K562 (cell line): ENCODE measurements around the gene JPT1. TPM values are rescaled to one million over a fixed set of nuclear protein-coding genes. Genes with fewer than 3 reads are reported as not detected.

Experiments used
- BRF1 ChIP-seq: IDR thresholded peaks from 3 replicates; pipeline ENCODE4 v1.6.1; 2011; ENCODE audit warnings: borderline replicate concordance, mild to moderate bottlenecking; ENCODE audit not compliant: insufficient read length; ENCODE audit errors: extremely low read depth
- CHD2 ChIP-seq: IDR thresholded peaks from 2 replicates; pipeline ENCODE4 v1.6.1; 2011; ENCODE audit warnings: low read depth, low read length
- EGR1 ChIP-seq: fragments of 450-650 bp; conservative IDR thresholded peaks from 2 replicates; pipeline ENCODE4 v1.6.1; 2017; ENCODE audit warnings: mild to moderate bottlenecking
- EP300 ChIP-seq: IDR thresholded peaks from 2 replicates; pipeline ENCODE4 v1.6.1; 2012; ENCODE audit warnings: low read length, improper control_type of control experiment
- FOXP4 ChIP-seq: sonication (generic); formaldehyde crosslinking; IDR thresholded peaks from 2 replicates; pipeline ENCODE4 v1.8.0; 2022; ENCODE audit warnings: mild to moderate bottlenecking, missing genetic modification reagents, borderline replicate concordance
- GABPA ChIP-seq: fragments of 200-800 bp; sonication (Bioruptor generic); conservative IDR thresholded peaks from 2 replicates; pipeline ENCODE4 v1.6.1; 2016; ENCODE audit warnings: low read depth, missing genetic modification characterization, missing compliant biosample characterization
- HDAC3 ChIP-seq: fragments of 450-650 bp; IDR thresholded peaks from 2 replicates; pipeline ENCODE4 v1.6.1; 2018; ENCODE audit warnings: borderline replicate concordance, mild to moderate bottlenecking, moderate library complexity; ENCODE audit not compliant: partially characterized antibody
- KDM5B ChIP-seq: fragments of 200-600 bp; sonication (generic); IDR thresholded peaks from 2 replicates; pipeline ENCODE4 v1.6.1; 2012; ENCODE audit warnings: low read depth, mild to moderate bottlenecking, moderate library complexity, low read length, control low read depth, inconsistent platforms; ENCODE audit not compliant: insufficient replicate concordance
- MAZ ChIP-seq, 2 experiments: fragments of 450-650 bp in 1 of 2; sonication (generic) in 1 of 2; formaldehyde crosslinking; IDR thresholded peaks in 1 of 2; conservative IDR thresholded peaks in 1 of 2; 2 replicates each; pipeline versions ENCODE4 v1.4.0 to v1.5.0; 2020; ENCODE audit warnings: mild to moderate bottlenecking in 1 of 2, missing genetic modification reagents in 1 of 2
- NR4A1 ChIP-seq, 2 experiments: fragments of 250-450 bp in 1 of 2; fragments of 450-650 bp in 1 of 2; sonication (Bioruptor Pico) in 1 of 2; IDR thresholded peaks; 2 replicates each; pipeline versions ENCODE4 v1.4.0 to v1.6.1; 2016 to 2020; ENCODE audit warnings: mild to moderate bottlenecking in 2 of 2, missing compliant biosample characterization in 1 of 2, missing genetic modification characterization in 1 of 2, moderate library complexity in 1 of 2
- NUFIP1 ChIP-seq: fragments of 450-650 bp; IDR thresholded peaks from 2 replicates; pipeline ENCODE4 v1.6.1; 2018; ENCODE audit not compliant: partially characterized antibody
- RAD51 ChIP-seq: fragments of 450-650 bp; IDR thresholded peaks from 2 replicates; pipeline ENCODE4 v1.7.1; 2016; ENCODE audit warnings: low read depth, mild to moderate bottlenecking, borderline replicate concordance
- RBM17 ChIP-seq: fragments of 200-400 bp; formaldehyde crosslinking; IDR thresholded peaks from 2 replicates; pipeline ENCODE4 v1.6.1; 2017; ENCODE audit warnings: low read depth, mild to moderate bottlenecking, low read length, borderline replicate concordance
- SREBF2 ChIP-seq: sonication (generic); formaldehyde crosslinking; IDR thresholded peaks from 2 replicates; pipeline ENCODE4 v1.4.0; 2020; ENCODE audit warnings: mild to moderate bottlenecking, missing genetic modification reagents
- TFAM ChIP-seq: fragments of 250-450 bp; sonication (Bioruptor Pico); conservative IDR thresholded peaks from 2 replicates; pipeline ENCODE4 v1.5.0; 2021; ENCODE audit warnings: mild to moderate bottlenecking, moderate library complexity
- ZBTB9 ChIP-seq: fragments of 450-650 bp; formaldehyde crosslinking; IDR thresholded peaks from 2 replicates; pipeline ENCODE4 v1.4.0; 2020; ENCODE audit warnings: mild to moderate bottlenecking, moderate library complexity
- ZFX ChIP-seq: sonication (generic); formaldehyde crosslinking; IDR thresholded peaks from 2 replicates; pipeline ENCODE4 v1.8.0; 2022; ENCODE audit warnings: mild to moderate bottlenecking, missing genetic modification reagents, moderate library complexity
- ZNF212 ChIP-seq: fragments of 450-650 bp; formaldehyde crosslinking; IDR thresholded peaks from 2 replicates; pipeline ENCODE4 v1.4.0; 2020; ENCODE audit warnings: mild to moderate bottlenecking
- ZNF232 ChIP-seq: sonication (generic); formaldehyde crosslinking; IDR thresholded peaks from 2 replicates; pipeline ENCODE4 v1.8.0; 2022; ENCODE audit warnings: mild to moderate bottlenecking, missing genetic modification reagents
- ZNF561 ChIP-seq: fragments of 450-650 bp; formaldehyde crosslinking; conservative IDR thresholded peaks from 2 replicates; pipeline ENCODE4 v1.4.0; 2020; ENCODE audit warnings: mild to moderate bottlenecking, moderate library complexity
- ZNF75A ChIP-seq: fragments of 450-650 bp; formaldehyde crosslinking; IDR thresholded peaks from 2 replicates; pipeline ENCODE4 v1.4.0; 2020; ENCODE audit warnings: mild to moderate bottlenecking
- polyA plus RNA-seq, 8 experiments: library from polyadenylated mRNA; depleted of rRNA in 4 of 8; stranded (reverse) in 5 of 8; unstranded in 3 of 8; fragments of >200 nt; fragmentation: Nextera tagmentation in 2 of 8; fragmentation: Illumina TruSeq in 1 of 8; extraction: Ambion mirVana in 2 of 8; extraction: Trizol in 1 of 8; gene quantifications; 2 replicates each; pipeline versions ENCODE4 v1.2.1 to v1.2.3, GENCODE V29; 2011 to 2014; ENCODE audit warnings: inconsistent platforms in 1 of 8, missing spikeins in 1 of 8
- total RNA-seq, 7 experiments: library from RNA; depleted of rRNA in 6 of 7; stranded (reverse); fragments of >200 nt in 6 of 7; fragmentation: Illumina TruSeq in 2 of 7; extraction: Trizol in 2 of 7; gene quantifications; 2 replicates each; pipeline versions ENCODE4 v1.2.1 to v1.2.3, GENCODE V29; 2011 to 2021; ENCODE audit warnings: low replicate concordance in 1 of 7
- TF ChIP-seq, protein P1 (sequence below), 3 experiments: IDR thresholded peaks in 2 of 3; conservative IDR thresholded peaks in 1 of 3; 2 replicates each; pipeline ENCODE4 v1.5.1; 2011 to 2012; ENCODE audit warnings: low read length in 3 of 3, mild to moderate bottlenecking in 3 of 3, control low read depth in 2 of 3, improper control_type of control experiment in 1 of 3, inconsistent platforms in 1 of 3, low read depth in 1 of 3, mixed read lengths in 1 of 3, moderate library complexity in 1 of 3; ENCODE audit not compliant: insufficient read depth in 2 of 3

The JPT1 gene
- total and polyA plus RNA-seq, 9 of the 15 experiments (the other 6 are each of a cell fraction or from before 2014, with no cell fraction given): 56.7 to 292 (median 144) TPM

DNA sequence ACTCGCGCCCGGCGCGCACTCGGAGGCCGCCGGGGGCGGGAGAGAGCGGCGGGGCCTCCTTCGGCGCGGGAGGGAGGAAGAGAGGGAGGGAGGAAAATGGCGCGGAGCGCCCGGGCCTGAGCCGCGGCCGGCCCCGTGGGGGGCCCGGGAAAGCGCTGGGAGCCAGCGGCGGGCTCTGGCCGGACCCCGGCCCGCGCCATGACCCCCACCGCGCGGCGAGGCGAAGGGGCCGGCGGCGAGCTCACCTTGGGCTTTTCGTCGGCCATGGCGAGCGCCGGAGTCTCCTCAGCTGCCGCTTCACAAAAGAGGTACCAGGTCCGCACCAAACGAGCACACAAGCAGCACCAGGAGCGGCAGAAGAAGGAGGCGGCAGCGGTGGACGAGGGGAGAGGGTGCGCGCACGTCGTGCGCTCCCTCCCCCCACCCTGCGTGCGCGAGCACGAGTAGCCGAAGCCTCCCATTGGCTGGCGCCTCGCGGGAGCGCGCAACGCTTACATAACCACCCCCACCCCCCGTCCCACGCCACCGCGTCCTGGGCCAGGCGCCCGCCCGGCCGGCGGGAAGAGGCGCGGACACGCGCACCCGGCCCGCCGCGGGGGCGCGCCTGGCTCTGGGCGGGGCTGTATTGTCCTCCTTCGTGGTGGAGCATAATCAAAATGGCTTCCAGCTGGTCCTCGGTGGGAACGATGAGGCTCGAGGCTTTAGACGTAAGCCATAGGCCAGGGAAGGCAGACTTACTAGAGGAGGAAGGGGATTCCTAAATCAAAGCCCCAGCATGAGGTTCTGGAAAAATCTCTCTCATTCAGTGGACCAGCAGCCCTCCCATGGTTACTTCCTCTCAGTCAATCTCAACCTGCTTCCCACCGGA, 28.5 kb upstream of the JPT1 start, which contains the start of gene SUMO2 (continued):
- TF ChIP-seq, protein P1, sequence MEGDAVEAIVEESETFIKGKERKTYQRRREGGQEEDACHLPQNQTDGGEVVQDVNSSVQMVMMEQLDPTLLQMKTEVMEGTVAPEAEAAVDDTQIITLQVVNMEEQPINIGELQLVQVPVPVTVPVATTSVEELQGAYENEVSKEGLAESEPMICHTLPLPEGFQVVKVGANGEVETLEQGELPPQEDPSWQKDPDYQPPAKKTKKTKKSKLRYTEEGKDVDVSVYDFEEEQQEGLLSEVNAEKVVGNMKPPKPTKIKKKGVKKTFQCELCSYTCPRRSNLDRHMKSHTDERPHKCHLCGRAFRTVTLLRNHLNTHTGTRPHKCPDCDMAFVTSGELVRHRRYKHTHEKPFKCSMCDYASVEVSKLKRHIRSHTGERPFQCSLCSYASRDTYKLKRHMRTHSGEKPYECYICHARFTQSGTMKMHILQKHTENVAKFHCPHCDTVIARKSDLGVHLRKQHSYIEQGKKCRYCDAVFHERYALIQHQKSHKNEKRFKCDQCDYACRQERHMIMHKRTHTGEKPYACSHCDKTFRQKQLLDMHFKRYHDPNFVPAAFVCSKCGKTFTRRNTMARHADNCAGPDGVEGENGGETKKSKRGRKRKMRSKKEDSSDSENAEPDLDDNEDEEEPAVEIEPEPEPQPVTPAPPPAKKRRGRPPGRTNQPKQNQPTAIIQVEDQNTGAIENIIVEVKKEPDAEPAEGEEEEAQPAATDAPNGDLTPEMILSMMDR (IDR thresholded peaks at IDR 0.05 in 2 of 3, conservative IDR thresholded peaks at IDR 0.05 in 1 of 3; ENCODE audit: insufficient read depth in 2 of 3, low read depth in 1 of 3, low read length in 3 of 3): peak; percentile 34 to 38 (median 35); a peak in 2 of 6 replicates
- TF ChIP-seq RBM17: no peak
- TF ChIP-seq ZFX (CRISPR knock-in tag): peak; percentile 64
- TF ChIP-seq ZNF232 (CRISPR knock-in tag): no peak
- peak; percentile 79 for TF ChIP-seq EGR1
- no peak for TF ChIP-seq RAD51
- no peak for TF ChIP-seq ZNF75A
- no peak for TF ChIP-seq EP300
- TF ChIP-seq TFAM (CRISPR knock-in tag): no peak
- TF ChIP-seq SREBF2 (CRISPR knock-in tag): no peak
- no peak for TF ChIP-seq HDAC3
- 0 out of 2 replicates have a peak, but pooled peaks have one; percentile 49 for TF ChIP-seq CHD2
- TF ChIP-seq BRF1: no peak
- peak; percentile 64; the same call in 1 of the 2 replicates for TF ChIP-seq ZBTB9 (CRISPR knock-in tag)
- TF ChIP-seq NR4A1 (CRISPR knock-in tag; IDR thresholded peaks at IDR 0.05): no peak
- TF ChIP-seq NR4A1 (tag; IDR thresholded peaks at IDR 0.05): peak; percentile 91
- TF ChIP-seq FOXP4 (CRISPR knock-in tag): 0 out of 2 replicates have a peak, but pooled peaks have one; percentile 47
- TF ChIP-seq KDM5B: peak; percentile 54
- TF ChIP-seq ZNF212 (CRISPR knock-in tag): no peak
- no peak for TF ChIP-seq NUFIP1
- TF ChIP-seq ZNF561 (CRISPR knock-in tag): peak; percentile 59; the same call in 1 of the 2 replicates
- peak; percentile 64 for TF ChIP-seq GABPA (tag)
- peak; percentile 91 to 98 for TF ChIP-seq MAZ (CRISPR knock-in tag; conservative IDR thresholded peaks at IDR 0.05 in 1 of 2, IDR thresholded peaks at IDR 0.05 in 1 of 2)
